ENCODE data around the gene IFT57. TPM values are rescaled to one million over a fixed set of nuclear protein-coding genes. Genes with fewer than 3 reads are reported as not detected.

IFT57 gene
- total RNA-seq, 1 donor from 2014 or later = 31.4 TPM

- Mint-ChIP-seq H3K27me3 (ENCODE audit: unreplicated experiment) (no peaks in the 10 kb centered on the region), H3K27ac (ENCODE audit: unreplicated experiment) (no peak overlapping the region), H3K4me3 (ENCODE audit: unreplicated experiment) (no peak overlapping the region), H3K4me1 (ENCODE audit: unreplicated experiment) (no peaks in the 10 kb centered on the region), H3K9me3 (ENCODE audit: unreplicated experiment) (no peaks in the 10 kb centered on the region), H3K36me3 (ENCODE audit: low read depth, unreplicated experiment) (no peaks in the 10 kb centered on the region)
- TF ChIP-seq, protein P1, sequence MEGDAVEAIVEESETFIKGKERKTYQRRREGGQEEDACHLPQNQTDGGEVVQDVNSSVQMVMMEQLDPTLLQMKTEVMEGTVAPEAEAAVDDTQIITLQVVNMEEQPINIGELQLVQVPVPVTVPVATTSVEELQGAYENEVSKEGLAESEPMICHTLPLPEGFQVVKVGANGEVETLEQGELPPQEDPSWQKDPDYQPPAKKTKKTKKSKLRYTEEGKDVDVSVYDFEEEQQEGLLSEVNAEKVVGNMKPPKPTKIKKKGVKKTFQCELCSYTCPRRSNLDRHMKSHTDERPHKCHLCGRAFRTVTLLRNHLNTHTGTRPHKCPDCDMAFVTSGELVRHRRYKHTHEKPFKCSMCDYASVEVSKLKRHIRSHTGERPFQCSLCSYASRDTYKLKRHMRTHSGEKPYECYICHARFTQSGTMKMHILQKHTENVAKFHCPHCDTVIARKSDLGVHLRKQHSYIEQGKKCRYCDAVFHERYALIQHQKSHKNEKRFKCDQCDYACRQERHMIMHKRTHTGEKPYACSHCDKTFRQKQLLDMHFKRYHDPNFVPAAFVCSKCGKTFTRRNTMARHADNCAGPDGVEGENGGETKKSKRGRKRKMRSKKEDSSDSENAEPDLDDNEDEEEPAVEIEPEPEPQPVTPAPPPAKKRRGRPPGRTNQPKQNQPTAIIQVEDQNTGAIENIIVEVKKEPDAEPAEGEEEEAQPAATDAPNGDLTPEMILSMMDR (IDR thresholded peaks at IDR 0.05; ENCODE audit: unreplicated experiment) = no peak
- DNase-seq (ENCODE audit: low spot score) = no peak
Measured at GRCh38 chr3:108146139-108146538, 76.1 kb downstream of the IFT57 start.

- no peaks in the 10 kb centered on the region for H3K9me3 Mint-ChIP-seq (ENCODE audit: unreplicated experiment)
- no peaks in the 10 kb centered on the region for H3K36me3 Mint-ChIP-seq (ENCODE audit: low read depth, unreplicated experiment)
- no peak for DNase-seq (ENCODE audit: low spot score)
- H3K4me3 Mint-ChIP-seq (ENCODE audit: unreplicated experiment) = peak overlapping the region; percentile 33
- H3K27me3 Mint-ChIP-seq (ENCODE audit: unreplicated experiment) = no peaks in the 10 kb centered on the region
- H3K4me1 Mint-ChIP-seq (ENCODE audit: unreplicated experiment) = no peaks in the 10 kb centered on the region
- H3K27ac Mint-ChIP-seq (ENCODE audit: unreplicated experiment) = no peak overlapping the region
- TF ChIP-seq, protein P1 (IDR thresholded peaks at IDR 0.05; ENCODE audit: unreplicated experiment) = no peak
Measured at GRCh38 chr3:108145578-108145977, 76.6 kb downstream of the IFT57 start.

GRCh38 chr3:108137460-108137814 is 84.8 kb downstream of the IFT57 start:
- H3K27ac Mint-ChIP-seq (ENCODE audit: unreplicated experiment) = no peak overlapping the region
- peaks cover 16% of the 10 kb centered on the region for H3K4me1 Mint-ChIP-seq (ENCODE audit: unreplicated experiment)
- TF ChIP-seq, protein P1 (IDR thresholded peaks at IDR 0.05; ENCODE audit: unreplicated experiment) = no peak
- H3K9me3 Mint-ChIP-seq (ENCODE audit: unreplicated experiment) = no peaks in the 10 kb centered on the region
- no peak for DNase-seq (ENCODE audit: low spot score)
- no peak overlapping the region for H3K4me3 Mint-ChIP-seq (ENCODE audit: unreplicated experiment)
- H3K36me3 Mint-ChIP-seq (ENCODE audit: low read depth, unreplicated experiment) = no peaks in the 10 kb centered on the region
- H3K27me3 Mint-ChIP-seq (ENCODE audit: unreplicated experiment) = no peaks in the 10 kb centered on the region

- no peaks in the 10 kb centered on the region for H3K9me3 Mint-ChIP-seq (ENCODE audit: unreplicated experiment)
- no peaks in the 10 kb centered on the region for H3K27me3 Mint-ChIP-seq (ENCODE audit: unreplicated experiment)
- H3K4me3 Mint-ChIP-seq (ENCODE audit: unreplicated experiment) = no peak overlapping the region
- no peaks in the 10 kb centered on the region for H3K36me3 Mint-ChIP-seq (ENCODE audit: low read depth, unreplicated experiment)
- TF ChIP-seq, protein P1 (IDR thresholded peaks at IDR 0.05; ENCODE audit: unreplicated experiment) = no peak
- no peak overlapping the region for H3K27ac Mint-ChIP-seq (ENCODE audit: unreplicated experiment)
- H3K4me1 Mint-ChIP-seq (ENCODE audit: unreplicated experiment) = peaks cover 18% of the 10 kb centered on the region
- no peak for DNase-seq (ENCODE audit: low spot score)
Measured at GRCh38 chr3:108136561-108137459, 85.4 kb downstream of the IFT57 start.

DNA sequence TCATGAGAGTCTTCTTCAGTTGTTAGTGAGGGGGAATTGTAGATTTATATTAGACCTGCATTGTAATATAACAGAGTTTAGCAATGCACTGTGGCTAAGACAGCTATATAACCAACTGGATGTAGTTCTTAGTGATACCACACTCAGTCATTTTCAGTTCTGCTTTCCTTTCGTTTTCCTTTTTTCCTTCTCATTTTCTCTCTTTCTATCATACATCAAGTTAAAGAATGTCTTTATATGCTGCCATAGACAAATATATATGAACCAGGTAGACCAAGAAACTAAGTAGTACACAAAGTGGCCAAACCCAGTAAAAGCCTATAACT is 87.7 kb downstream of the IFT57 start:
- no peak for DNase-seq (ENCODE audit: low spot score)
- TF ChIP-seq, protein P1 (IDR thresholded peaks at IDR 0.05; ENCODE audit: unreplicated experiment) = no peak
- H3K4me3 Mint-ChIP-seq (ENCODE audit: unreplicated experiment) = no peak overlapping the region
- no peaks in the 10 kb centered on the region for H3K9me3 Mint-ChIP-seq (ENCODE audit: unreplicated experiment)
- no peaks in the 10 kb centered on the region for H3K36me3 Mint-ChIP-seq (ENCODE audit: low read depth, unreplicated experiment)
- H3K27ac Mint-ChIP-seq (ENCODE audit: unreplicated experiment) = no peak overlapping the region
- no peaks in the 10 kb centered on the region for H3K27me3 Mint-ChIP-seq (ENCODE audit: unreplicated experiment)
- peaks cover 18% of the 10 kb centered on the region for H3K4me1 Mint-ChIP-seq (ENCODE audit: unreplicated experiment)

All from endothelial cell (in vitro differentiated cells).